Measurements from ENCODE around the gene CLEC20A. TPM values are rescaled to one million over a fixed set of nuclear protein-coding genes. Genes with fewer than 3 reads are reported as not detected.

Gene CLEC20A
- total RNA-seq, 4 donors from 2014 or later = not detected

GRCh38 chr1:178520803-178521202, 24.0 kb upstream of the CLEC20A start:
- H3K27ac ChIP-seq = no peak overlapping the region
- no peaks in the 10 kb centered on the region for H3K4me1 ChIP-seq
- peaks cover 4% of the 10 kb centered on the region for H3K9me3 ChIP-seq
- no peak for TF ChIP-seq POLR2A (IDR thresholded peaks at IDR 0.05)
- TF ChIP-seq POLR2AphosphoS5 (IDR thresholded peaks at IDR 0.05) = no peak
- no peak for TF ChIP-seq EP300 (IDR thresholded peaks at IDR 0.05)
- no peak for TF ChIP-seq CTCF (IDR thresholded peaks at IDR 0.05)
- H3K36me3 ChIP-seq = no peaks in the 10 kb centered on the region
- 92% methylated on average over 11 of the region's 11 CpGs for WGBS
- no peak for DNase-seq (ENCODE audit: low spot score in 2 of 2)
- no peaks in the 10 kb centered on the region for H3K27me3 ChIP-seq
- H3K4me3 ChIP-seq = no peak overlapping the region

- TF ChIP-seq POLR2AphosphoS5 (IDR thresholded peaks at IDR 0.05) (no peak), CTCF (IDR thresholded peaks at IDR 0.05) (no peak), POLR2A (IDR thresholded peaks at IDR 0.05) (no peak), EP300 (IDR thresholded peaks at IDR 0.05) (no peak)
- 53% methylated on average over 4 of the region's 4 CpGs for WGBS
- H3K27ac ChIP-seq = no peak overlapping the region
Observed at GRCh38 chr1:178518894-178519293, 22.1 kb upstream of the CLEC20A start.

GRCh38 chr1:178516110-178516509, 19.3 kb upstream of the CLEC20A start:
- no peak for DNase-seq (ENCODE audit: low spot score in 2 of 2)
- WGBS = 94% methylated on average over 4 of the region's 4 CpGs
- no peaks in the 10 kb centered on the region for H3K36me3 ChIP-seq
- no peak overlapping the region for H3K4me3 ChIP-seq
- no peak overlapping the region for H3K27ac ChIP-seq
- H3K4me1 ChIP-seq = peaks cover 16% of the 10 kb centered on the region
- no peak for TF ChIP-seq POLR2A (IDR thresholded peaks at IDR 0.05)
- TF ChIP-seq EP300 (IDR thresholded peaks at IDR 0.05) = no peak
- no peak for TF ChIP-seq POLR2AphosphoS5 (IDR thresholded peaks at IDR 0.05)
- no peak for TF ChIP-seq CTCF (IDR thresholded peaks at IDR 0.05)
- H3K27me3 ChIP-seq = no peaks in the 10 kb centered on the region
- no peaks in the 10 kb centered on the region for H3K9me3 ChIP-seq

More at GRCh38 chr1:178518894-178519293, 22.1 kb upstream of the CLEC20A start:
- H3K4me3 ChIP-seq = no peak overlapping the region
- H3K36me3 ChIP-seq = no peaks in the 10 kb centered on the region
- DNase-seq (ENCODE audit: low spot score in 2 of 2) = no peak
- no peaks in the 10 kb centered on the region for H3K27me3 ChIP-seq
- H3K4me1 ChIP-seq = peaks cover 8% of the 10 kb centered on the region
- no peaks in the 10 kb centered on the region for H3K9me3 ChIP-seq

GRCh38 chr1:178513278-178513983, 16.7 kb upstream of the CLEC20A start:
- 37% methylated on average over 14 of the region's 14 CpGs for WGBS
- H3K27ac ChIP-seq = no peak overlapping the region
- H3K9me3 ChIP-seq = no peaks in the 10 kb centered on the region
- no peaks in the 10 kb centered on the region for H3K36me3 ChIP-seq
- no peak overlapping the region for H3K4me3 ChIP-seq
- TF ChIP-seq POLR2A (IDR thresholded peaks at IDR 0.05) (no peak), EP300 (IDR thresholded peaks at IDR 0.05) (no peak), POLR2AphosphoS5 (IDR thresholded peaks at IDR 0.05) (no peak), CTCF (IDR thresholded peaks at IDR 0.05) (no peak)
- H3K27me3 ChIP-seq = no peaks in the 10 kb centered on the region
- H3K4me1 ChIP-seq = peaks cover 16% of the 10 kb centered on the region
- no peak for DNase-seq (ENCODE audit: low spot score in 2 of 2)

- Histone ChIP-seq H3K36me3 (no peaks in the 10 kb centered on the region), H3K4me3 (no peak within 1 kb of the TSS), H3K4me1 (peaks cover 16% of the 10 kb centered on the region), H3K27ac (no peak within 1 kb of the TSS), H3K9me3 (no peaks in the 10 kb centered on the region), H3K27me3 (no peaks in the 10 kb centered on the region)
- 95% methylated on average over 13 of the region's 19 CpGs for WGBS
- TF ChIP-seq POLR2A (IDR thresholded peaks at IDR 0.05) (no peak), EP300 (IDR thresholded peaks at IDR 0.05) (no peak), CTCF (IDR thresholded peaks at IDR 0.05) (no peak), POLR2AphosphoS5 (IDR thresholded peaks at IDR 0.05) (no peak)
- DNase-seq (ENCODE audit: low spot score in 2 of 2) = no peak
Observed at GRCh38 chr1:178512566-178513277, 16.0 kb upstream of the CLEC20A start, which contains the start of gene TEX35. TSS of gene TEX35 (plus strand) at chr1:178513109. CDS start at chr1:178513189, 80 bp downstream.

Data from suprapubic skin (tissue), 4 donors.